ENCODE measurements around the gene FLT4. TPM values are rescaled to one million over a fixed set of nuclear protein-coding genes. Genes with fewer than 3 reads are reported as not detected.

The FLT4 gene
- total and polyA plus RNA-seq, 2 of the 13 experiments (the other 11 are each of a cell fraction or from before 2014, with no cell fraction given): not detected

DNA sequence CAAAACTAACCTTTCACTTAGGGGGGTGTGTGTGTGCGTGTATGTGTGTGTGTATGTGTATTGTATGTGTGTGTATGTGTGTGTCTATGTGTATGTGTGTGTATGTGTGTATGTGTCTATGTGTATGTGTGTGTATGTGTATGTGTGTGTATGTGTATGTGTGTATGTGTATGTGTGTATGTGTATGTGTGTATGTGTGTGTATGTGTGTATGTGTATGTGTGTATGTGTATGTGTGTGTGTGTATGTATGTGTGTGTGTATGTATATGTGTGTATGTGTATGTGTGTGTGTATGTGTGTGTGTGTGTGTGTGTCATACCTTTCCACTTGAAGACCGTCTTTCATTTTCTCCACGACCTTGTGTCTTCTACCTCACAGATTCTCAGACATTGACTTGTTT, 20.8 kb upstream of the FLT4 start:
- Histone ChIP-seq H3K27me3 (ENCODE audit: control insufficient read depth in 1 of 2, insufficient read depth in 2 of 2, low read length in 2 of 2) (peaks cover 0 to 14% of the 10 kb centered on the region in 2 experiments; a peak in 1 of 5 replicates), H4K20me1 (ENCODE audit: insufficient read depth, low read length) (no peaks in the 10 kb centered on the region), H2AFZ (ENCODE audit: low read length) (no peak overlapping the region), H3K9ac (ENCODE audit: insufficient read depth, low read depth, low read length) (no peak overlapping the region), H3K4me1 (ENCODE audit: insufficient read depth, low read length) (peaks cover 24% of the 10 kb centered on the region), H3K36me3 (replicated peaks in 1 of 2; ENCODE audit: control insufficient read depth in 1 of 2, insufficient read depth in 2 of 2, low read length in 2 of 2) (no peaks in the 10 kb centered on the region), H3K9me3 (ENCODE audit: low read length) (no peaks in the 10 kb centered on the region), H3K27ac (ENCODE audit: extremely low read length, insufficient read depth, low read length) (no peak overlapping the region), H3K4me3 (replicated peaks in 1 of 3; ENCODE audit: insufficient read depth in 1 of 3, low read depth in 2 of 3, low read length in 3 of 3) (no peak overlapping the region), H3K4me2 (ENCODE audit: low read depth, low read length) (no peak overlapping the region), H3K79me2 (ENCODE audit: insufficient read depth, low read length) (no peaks in the 10 kb centered on the region)
- no peak for DNase-seq (ENCODE audit: low spot score)
- intact Hi-C loops (cut with micrococcal nuclease; ENCODE audit: unreplicated experiment) (loop anchor here (1.0 kb wide), 1 partner anchor 59 kb away; no protein-coding TSS in a partner anchor), in situ Hi-C loops (cut with HindIII; ENCODE audit: extremely low pct_ligation_motif_present, low pct_unique_long_range_greater_than_20kb) (no loop called here)
- ChIA-PET CTCF (ENCODE audit: low intra/inter-chr PET ratio, low total read pairs) (interaction anchor here (1.8 kb wide), 1 partner anchor 59 kb away, joined by 14 read pairs; no protein-coding TSS in a partner anchor), POLR2A (no interaction called here)
- FAIRE-seq: peak; percentile 58
- BruUV-seq (replicated peaks): no TSS peak
- ATAC-seq: no peak
- WGBS (ENCODE audit: low lambda C conversion rate): 24% methylated on average over 3 of the region's 3 CpGs
- TF ChIP-seq ATF7 (IDR thresholded peaks at IDR 0.05) (0 out of 2 replicates have a peak, but pooled peaks have one; percentile 19), ATF7 (CRISPR knock-in tag; IDR thresholded peaks at IDR 0.05) (no peak), HMGA1 (CRISPR knock-in tag; conservative IDR thresholded peaks at IDR 0.05) (no peak), NONO (IDR thresholded peaks at IDR 0.05) (0 out of 2 replicates have a peak, but pooled peaks have one; percentile 61), NONO (CRISPR knock-in tag; conservative IDR thresholded peaks at IDR 0.05) (no peak), RAD51 (IDR thresholded peaks at IDR 0.05; ENCODE audit: borderline replicate concordance) (0 out of 2 replicates have a peak, but pooled peaks have one; percentile 15), ZNF234 (CRISPR knock-in tag; conservative IDR thresholded peaks at IDR 0.05) (no peak), SOX6 (IDR thresholded peaks at IDR 0.05) (0 out of 2 replicates have a peak, but pooled peaks have one; percentile 58), SOX6 (CRISPR knock-in tag; IDR thresholded peaks at IDR 0.05) (no peak), TAF1 (CRISPR knock-in tag; IDR thresholded peaks at IDR 0.05) (no peak), CHD2 (IDR thresholded peaks at IDR 0.05; ENCODE audit: low read depth, low read length) (no peak), ZBTB21 (CRISPR knock-in tag; IDR thresholded peaks at IDR 0.05) (no peak), MBNL3 (CRISPR knock-in tag; conservative IDR thresholded peaks at IDR 0.05) (no peak), FOXP1 (IDR thresholded peaks at IDR 0.05) (peak; percentile 21; the same call in 1 of the 2 replicates), FOXP1 (CRISPR knock-in tag; IDR thresholded peaks at IDR 0.05) (no peak), NBN (conservative IDR thresholded peaks at IDR 0.05) (0 out of 2 replicates have a peak, but pooled peaks have one; percentile 54), FOXK2 (IDR thresholded peaks at IDR 0.05) (peak; percentile 40; the same call in 1 of the 2 replicates), FOXA1 (IDR thresholded peaks at IDR 0.05) (peak; percentile 40; the same call in 1 of the 2 replicates), FOXA1 (CRISPR knock-in tag; IDR thresholded peaks at IDR 0.05) (no peak), ZFX (CRISPR knock-in tag; IDR thresholded peaks at IDR 0.05; ENCODE audit: low read depth) (no peak), ZFAT (CRISPR knock-in tag; conservative IDR thresholded peaks at IDR 0.05) (no peak), ZNF597 (CRISPR knock-in tag; IDR thresholded peaks at IDR 0.05) (no peak), U2AF1 (optimal IDR thresholded peaks at IDR 0.05; ENCODE audit: low read depth, low read length) (no peak)
- TF ChIP-seq, protein P1, sequence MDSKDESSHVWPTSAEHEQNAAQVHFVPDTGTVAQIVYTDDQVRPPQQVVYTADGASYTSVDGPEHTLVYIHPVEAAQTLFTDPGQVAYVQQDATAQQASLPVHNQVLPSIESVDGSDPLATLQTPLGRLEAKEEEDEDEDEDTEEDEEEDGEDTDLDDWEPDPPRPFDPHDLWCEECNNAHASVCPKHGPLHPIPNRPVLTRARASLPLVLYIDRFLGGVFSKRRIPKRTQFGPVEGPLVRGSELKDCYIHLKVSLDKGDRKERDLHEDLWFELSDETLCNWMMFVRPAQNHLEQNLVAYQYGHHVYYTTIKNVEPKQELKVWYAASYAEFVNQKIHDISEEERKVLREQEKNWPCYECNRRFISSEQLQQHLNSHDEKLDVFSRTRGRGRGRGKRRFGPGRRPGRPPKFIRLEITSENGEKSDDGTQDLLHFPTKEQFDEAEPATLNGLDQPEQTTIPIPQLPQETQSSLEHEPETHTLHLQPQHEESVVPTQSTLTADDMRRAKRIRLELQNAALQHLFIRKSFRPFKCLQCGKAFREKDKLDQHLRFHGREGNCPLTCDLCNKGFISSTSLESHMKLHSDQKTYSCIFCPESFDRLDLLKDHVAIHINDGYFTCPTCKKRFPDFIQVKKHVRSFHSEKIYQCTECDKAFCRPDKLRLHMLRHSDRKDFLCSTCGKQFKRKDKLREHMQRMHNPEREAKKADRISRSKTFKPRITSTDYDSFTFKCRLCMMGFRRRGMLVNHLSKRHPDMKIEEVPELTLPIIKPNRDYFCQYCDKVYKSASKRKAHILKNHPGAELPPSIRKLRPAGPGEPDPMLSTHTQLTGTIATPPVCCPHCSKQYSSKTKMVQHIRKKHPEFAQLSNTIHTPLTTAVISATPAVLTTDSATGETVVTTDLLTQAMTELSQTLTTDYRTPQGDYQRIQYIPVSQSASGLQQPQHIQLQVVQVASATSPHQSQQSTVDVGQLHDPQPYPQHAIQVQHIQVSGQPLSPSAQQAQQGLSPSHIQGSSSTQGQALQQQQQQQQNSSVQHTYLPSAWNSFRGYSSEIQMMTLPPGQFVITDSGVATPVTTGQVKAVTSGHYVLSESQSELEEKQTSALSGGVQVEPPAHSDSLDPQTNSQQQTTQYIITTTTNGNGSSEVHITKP (CRISPR knock-in tag; IDR thresholded peaks at IDR 0.05; ENCODE audit: low read depth): no peak
